H1 (cell line): ENCODE data around the gene POLG. TPM values are rescaled to one million over a fixed set of nuclear protein-coding genes. Genes with fewer than 3 reads are reported as not detected.
A peak's percentile ranks its signal among the peaks of the same experiment; 100 is the strongest.

Experiments used
- CTCF ChIA-PET: fragments of 300-600 bp; sonication (Branson Sonifier 250); formaldehyde crosslinking; loops from one replicate; lab custom pipeline; 2021; ENCODE audit not compliant: partially characterized antibody; lab: Charles Lee
- POLR2A ChIA-PET: fragments of 300-600 bp; sonication (Branson Sonifier 250); formaldehyde crosslinking; loops from one replicate; lab custom pipeline; 2021; ENCODE audit warnings: inconsistent platforms; ENCODE audit not compliant: partially characterized antibody; lab: Charles Lee
- DNase-seq, 2 experiments: peaks; one replicate each; pipeline versions ENCODE4 v3.0.0 to v3.0.0-alpha.2; 2010 to 2022; ENCODE audit warnings: low spot score in 2 of 2, low read depth in 1 of 2, mixed read lengths in 1 of 2
- FAIRE-seq: peaks from 2 replicates; lab custom pipeline; 2011; peaks lifted over from hg19 to GRCh38; lab: Jason Lieb, UNC
- H2AFZ ChIP-seq: 2 replicates; pipeline ENCODE4 v1.8.1; 2012; ENCODE audit warnings: low read length, inconsistent platforms
- H2AK5ac ChIP-seq: 2 replicates; pipeline ENCODE4 v1.6.1; 2013; ENCODE audit warnings: low read depth, low read length
- H2BK120ac ChIP-seq: replicated peaks from 2 replicates; pipeline ENCODE3; 2013; ENCODE audit warnings: low read depth, low read length, inconsistent platforms
- H2BK12ac ChIP-seq: 2 replicates; pipeline ENCODE4 v1.6.1; 2013; ENCODE audit warnings: low read depth, low read length
- H2BK15ac ChIP-seq: 2 replicates; pipeline ENCODE4 v1.6.1; 2013; ENCODE audit warnings: low read length
- H2BK20ac ChIP-seq: 2 replicates; pipeline ENCODE4 v1.6.1; 2013; ENCODE audit warnings: low read length
- H2BK5ac ChIP-seq: 2 replicates; pipeline ENCODE4 v1.6.1; 2013; ENCODE audit warnings: low read depth, low read length
- H3K14ac ChIP-seq: 2 replicates; pipeline ENCODE4 v1.6.1; 2013; ENCODE audit warnings: inconsistent platforms; ENCODE audit not compliant: insufficient read length
- H3K18ac ChIP-seq: 2 replicates; pipeline ENCODE4 v1.6.1; 2013; ENCODE audit warnings: low read length; ENCODE audit errors: extremely low read depth
- H3K23ac ChIP-seq: 2 replicates; pipeline ENCODE4 v1.6.1; 2013; ENCODE audit warnings: inconsistent platforms; ENCODE audit not compliant: insufficient read length
- H3K23me2 ChIP-seq: 2 replicates; pipeline ENCODE4 v1.6.1; 2013; ENCODE audit warnings: low read depth, low read length
- H3K27ac ChIP-seq: 2 replicates; pipeline ENCODE4 v1.6.1; 2011; ENCODE audit warnings: low read depth, low read length, inconsistent platforms
- H3K27me3 ChIP-seq, 4 experiments: replicated peaks in 1 of 4; 1 replicate in 1 of 4; 2 replicates in 3 of 4; pipeline versions ENCODE4 v1.6.1 to v1.8.1; 2011 to 2013; ENCODE audit warnings: low read length in 3 of 4, mild to moderate bottlenecking in 3 of 4, inconsistent platforms in 2 of 4, mixed read lengths in 2 of 4, moderate library complexity in 1 of 4; ENCODE audit not compliant: control insufficient read depth in 3 of 4, insufficient read depth in 3 of 4; ENCODE audit errors: extremely low read depth in 1 of 4
- H3K36me3 ChIP-seq, 4 experiments: 2 replicates each; pipeline versions ENCODE4 v1.6.1 to v1.8.1; 2011 to 2013; ENCODE audit warnings: mild to moderate bottlenecking in 4 of 4, low read length in 3 of 4, moderate library complexity in 2 of 4, control low read depth in 1 of 4, inconsistent platforms in 1 of 4; ENCODE audit not compliant: insufficient read depth in 4 of 4, control insufficient read depth in 2 of 4
- H3K4ac ChIP-seq: replicated peaks from 2 replicates; pipeline ENCODE3; 2013; ENCODE audit warnings: low read length, low read depth, mixed read lengths, inconsistent platforms; ENCODE audit not compliant: insufficient read length
- H3K4me1 ChIP-seq, 4 experiments: replicated peaks in 1 of 4; 1 replicate in 1 of 4; 2 replicates in 3 of 4; pipeline versions ENCODE4 v1.6.1 to v1.8.1; 2011 to 2013; ENCODE audit warnings: low read length in 3 of 4, inconsistent platforms in 2 of 4, mixed read lengths in 1 of 4; ENCODE audit not compliant: insufficient read depth in 4 of 4, control insufficient read depth in 3 of 4
- H3K4me2 ChIP-seq, 2 experiments: 2 replicates each; pipeline versions ENCODE4 v1.6.1 to v1.8.1; 2011 to 2013; ENCODE audit warnings: low read depth in 2 of 2, low read length in 2 of 2, control low read depth in 1 of 2, inconsistent platforms in 1 of 2, mild to moderate bottlenecking in 1 of 2; ENCODE audit not compliant: insufficient read depth in 1 of 2
- H3K4me3 ChIP-seq, 4 experiments: fragments of 200-600, 300-600 bp in 1 of 4; sonication (generic), shearing (Covaris generic), sonication (Bioruptor Twin) in 1 of 4; 2 replicates each; pipeline versions ENCODE4 v1.5.1 to v1.8.1; 2011 to 2016; ENCODE audit warnings: low read length in 4 of 4, low read depth in 3 of 4, control low read depth in 2 of 4, inconsistent platforms in 2 of 4, mild to moderate bottlenecking in 2 of 4, mixed read lengths in 1 of 4, moderate library complexity in 1 of 4; ENCODE audit not compliant: insufficient read depth in 2 of 4; ENCODE audit errors: extremely low read depth in 1 of 4
- H3K56ac ChIP-seq: replicated peaks from 2 replicates; pipeline ENCODE3; 2013; ENCODE audit warnings: low read depth, mild to moderate bottlenecking, mixed read lengths, low read length, inconsistent platforms; ENCODE audit not compliant: insufficient read length
- H3K79me1 ChIP-seq: 2 replicates; pipeline ENCODE4 v1.6.1; 2013; ENCODE audit warnings: low read depth, low read length, control low read depth
- H3K79me2 ChIP-seq, 2 experiments: 2 replicates each; pipeline versions ENCODE4 v1.6.1 to v1.8.1; 2012 to 2013; ENCODE audit warnings: low read length in 2 of 2, mild to moderate bottlenecking in 2 of 2, inconsistent platforms in 1 of 2; ENCODE audit not compliant: insufficient read depth in 2 of 2, control insufficient read depth in 1 of 2
- H3K9ac ChIP-seq, 4 experiments: replicated peaks in 1 of 4; 1 replicate in 1 of 4; 2 replicates in 3 of 4; pipeline versions ENCODE4 v1.6.1 to v1.8.1; 2011 to 2013; ENCODE audit warnings: low read depth in 3 of 4, low read length in 3 of 4, control low read depth in 2 of 4, mild to moderate bottlenecking in 2 of 4, moderate library complexity in 2 of 4, inconsistent platforms in 1 of 4; ENCODE audit errors: extremely low read depth in 1 of 4
- H3K9me3 ChIP-seq, 2 experiments: 2 replicates each; pipeline versions ENCODE4 v1.6.1 to v1.8.1; 2012 to 2013; ENCODE audit warnings: mild to moderate bottlenecking in 2 of 2, moderate library complexity in 2 of 2, control low read depth in 1 of 2, inconsistent platforms in 1 of 2, low read depth in 1 of 2, low read length in 1 of 2, mixed read lengths in 1 of 2; ENCODE audit not compliant: insufficient read depth in 2 of 2
- H4K20me1 ChIP-seq, 2 experiments: replicated peaks in 1 of 2; 2 replicates each; pipeline versions ENCODE3 to v1.8.1; 2011 to 2013; ENCODE audit warnings: inconsistent platforms in 2 of 2, low read length in 2 of 2, mild to moderate bottlenecking in 1 of 2; ENCODE audit not compliant: insufficient read depth in 2 of 2, control insufficient read depth in 1 of 2
- H4K5ac ChIP-seq: 2 replicates; pipeline ENCODE4 v1.6.1; 2013; ENCODE audit warnings: low read length, low read depth, mixed read lengths, inconsistent platforms; ENCODE audit not compliant: insufficient read length
- H4K8ac ChIP-seq: 2 replicates; pipeline ENCODE4 v1.8.0; 2013; ENCODE audit warnings: mild to moderate bottlenecking, moderate library complexity, low read length, inconsistent platforms; ENCODE audit not compliant: insufficient read depth; ENCODE audit errors: extremely low read depth
- H4K91ac ChIP-seq: replicated peaks from 2 replicates; pipeline ENCODE3; 2013; ENCODE audit warnings: low read length, mixed read lengths, inconsistent platforms; ENCODE audit not compliant: insufficient read length
- BRCA1 ChIP-seq: IDR thresholded peaks from 2 replicates; pipeline ENCODE4 v1.6.1; 2012; ENCODE audit warnings: low read depth, low read length, improper control_type of control experiment
- GTF2F1 ChIP-seq: IDR thresholded peaks from 2 replicates; pipeline ENCODE4 v1.6.1; 2012; ENCODE audit warnings: low read depth, low read length, improper control_type of control experiment, borderline replicate concordance
- POLR2A ChIP-seq, 2 experiments: IDR thresholded peaks; 1 replicate in 1 of 2; 2 replicates in 1 of 2; pipeline ENCODE4 v1.6.1; 2011; ENCODE audit warnings: low read depth in 2 of 2, low read length in 2 of 2, mild to moderate bottlenecking in 2 of 2; ENCODE audit errors: control extremely low read depth in 1 of 2
- TEAD4 ChIP-seq: IDR thresholded peaks from 2 replicates; pipeline ENCODE4 v1.6.1; 2012; ENCODE audit warnings: low read depth, low read length, inconsistent platforms, mixed read lengths
- WGBS, 2 experiments: shearing (Covaris generic) in 1 of 2; methylation state at CpG; one replicate each; pipeline versions ENCODE4 v1.1.6 to v1.1.7; 2013 to 2015; ENCODE audit warnings: low lambda C conversion rate in 2 of 2, mixed read lengths in 2 of 2, inconsistent platforms in 1 of 2, low coverage in 1 of 2, missing lambda C conversion rate in 1 of 2; ENCODE audit not compliant: insufficient replicate concordance in 2 of 2, insufficient coverage in 1 of 2, insufficient read length in 1 of 2; ENCODE audit errors: extremely low coverage in 1 of 2, missing lambda C conversion rate in 1 of 2; 5-methylcytosine and 5-hydroxymethylcytosine counted together
- polyA plus RNA-seq, 7 experiments: library from polyadenylated mRNA; depleted of rRNA in 3 of 7; stranded (reverse) in 5 of 7; unstranded in 2 of 7; fragments of >200 nt in 5 of 7; fragments of 200-250 nt in 2 of 7; gene quantifications; 1 replicate in 5 of 7; 2 replicates in 1 of 7; 4 replicates in 1 of 7; pipeline versions ENCODE4 v1.2.1 to v1.2.3, GENCODE V29; 2011 to 2013; ENCODE audit warnings: missing spikeins in 2 of 7, mixed read lengths in 2 of 7
- total RNA-seq: library from RNA; stranded (reverse); fragmentation: NEBNext Ultra II Directional; extraction: Animal tissue kit (Norgen Biotek cat#: 25700); gene quantifications from 2 replicates; pipeline ENCODE4 v1.2.1, GENCODE V29; 2021

POLG gene
- total and polyA plus RNA-seq, 2 of the 8 experiments (the other 6 are each of a cell fraction or from before 2014, with no cell fraction given): 14.8 to 52.3 TPM

- H2AFZ ChIP-seq: no peak overlapping the region
- H2BK20ac ChIP-seq: no peak overlapping the region
- no peaks in the 10 kb centered on the region for H3K27me3 ChIP-seq
- H3K36me3 ChIP-seq: peaks cover 60 to 99% (median 92%) of the 10 kb centered on the region in 4 experiments
- CTCF ChIA-PET: interaction anchor here (0.7 to 6.8 kb wide), 4 partner anchors 8 to 262 kb away, joined by 3 to 54 read pairs (median 4); no protein-coding TSS in a partner anchor
- WGBS, 2 experiments: 92% methylated on average over 9 of the region's 9 CpGs; no CpG with 5 or more reads in 1 of the 2 experiments
- FAIRE-seq: no peak
- TF ChIP-seq BRCA1: no peak
- TF ChIP-seq POLR2A (IDR thresholded peaks at IDR 0.05; ENCODE audit: control extremely low read depth in 1 of 2, low read depth in 2 of 2, low read length in 2 of 2): 0 out of 3 replicates have a peak, but pooled peaks of 1 of the 2 experiments have one; percentile 22
- TF ChIP-seq GTF2F1: no peak
- no peak for TF ChIP-seq TEAD4
- TF ChIP-seq, all 59 proteins: peak for 1
- H2BK12ac ChIP-seq: no peak overlapping the region
- no peak overlapping the region for H3K4me3 ChIP-seq
- no peaks in the 10 kb centered on the region for H3K23me2 ChIP-seq
- H3K4me1 ChIP-seq: no peaks in the 10 kb centered on the region
- H3K4ac ChIP-seq: no peak overlapping the region
- no peak overlapping the region for H3K56ac ChIP-seq
- H3K23ac ChIP-seq: no peak overlapping the region
- H2BK120ac ChIP-seq: no peak overlapping the region
- peaks cover 2% of the 10 kb centered on the region; the same call in 1 of the 2 replicates for H3K79me1 ChIP-seq
- H3K79me2 ChIP-seq: no peaks in the 10 kb centered on the region
- DNase-seq: no peak
- no peak overlapping the region for H2AK5ac ChIP-seq
- no peak overlapping the region for H2BK5ac ChIP-seq
- POLR2A ChIA-PET: interaction anchor here (0.7 to 20.0 kb wide), 4 partner anchors 5 to 73 kb away, joined by 3 to 250 read pairs (median 126); partner anchors contain the start of gene POLG
- H4K20me1 ChIP-seq: peaks cover 13 to 17% of the 10 kb centered on the region in 2 experiments
- no peak overlapping the region for H3K4me2 ChIP-seq
- no peak overlapping the region for H3K9ac ChIP-seq
- no peak overlapping the region for H4K91ac ChIP-seq
- H3K18ac ChIP-seq: no peak overlapping the region
- H3K14ac ChIP-seq: no peak overlapping the region
- H4K8ac ChIP-seq: no peak overlapping the region
- no peaks in the 10 kb centered on the region for H3K9me3 ChIP-seq
- no peak overlapping the region for H4K5ac ChIP-seq
- H3K27ac ChIP-seq: no peak overlapping the region
- H2BK15ac ChIP-seq: no peak overlapping the region
These were observed 14.9 kb downstream of the POLG start for GRCh38 chr15:89319678-89320077.
